Fibroblast of lung (primary cell): ENCODE data around the gene CARHSP1.

Experiments
- CTCF ChIP-seq, 2 donors: IDR thresholded peaks in 1 of 2; conservative IDR thresholded peaks in 1 of 2; 1 replicate in 1 of 2; 2 replicates in 1 of 2; pipeline ENCODE4 v1.5.1; 2011 to 2012; ENCODE audit warnings: low read length in 2 of 2, control low read depth in 1 of 2, inconsistent platforms in 1 of 2, low read depth in 1 of 2, mild to moderate bottlenecking in 1 of 2
- EZH2 ChIP-seq: IDR thresholded peaks from 2 replicates; pipeline ENCODE4 v1.5.1; 2012; ENCODE audit warnings: low read length, control low read depth, mild to moderate bottlenecking; ENCODE audit errors: missing control alignments

GRCh38 chr16:8831871-8832716, 36.7 kb downstream of the CARHSP1 start:
- TF ChIP-seq EZH2 (no peak), CTCF (conservative IDR thresholded peaks at IDR 0.05 in 1 of 2, IDR thresholded peaks at IDR 0.05 in 1 of 2; ENCODE audit: low read depth in 1 of 2, low read length in 2 of 2) (no peak)
